SK-N-SH treated with all-trans-retinoic acid at 6 μM for 48 hours (cell line): ENCODE measurements around the gene ANKRD34A.

Experiments
- ARNTL ChIP-seq: fragments of 450-650 bp; formaldehyde crosslinking; IDR thresholded peaks from 2 replicates; pipeline ENCODE4 v1.5.0; 2020; ENCODE audit warnings: low read depth, mild to moderate bottlenecking, moderate library complexity, borderline replicate concordance
- BACH2 ChIP-seq: fragments of 250-450 bp; sonication (Bioruptor Pico); IDR thresholded peaks from 2 replicates; pipeline ENCODE4 v1.9.0; 2021; ENCODE audit warnings: mild to moderate bottlenecking, borderline replicate concordance
- ESRRG ChIP-seq: fragments of 250-450 bp; sonication (Bioruptor Pico); IDR thresholded peaks from 2 replicates; pipeline ENCODE4 v1.6.1; 2021; ENCODE audit warnings: mild to moderate bottlenecking
- GLIS3 ChIP-seq: fragments of 250-450 bp; sonication (Bioruptor Pico); IDR thresholded peaks from 2 replicates; pipeline ENCODE4 v1.5.0; 2020; ENCODE audit warnings: mild to moderate bottlenecking, moderate library complexity
- ISL1 ChIP-seq: fragments of 250-450 bp; sonication (Bioruptor Pico); IDR thresholded peaks from 2 replicates; pipeline ENCODE4 v2.1.2; 2022; ENCODE audit warnings: mild to moderate bottlenecking, moderate library complexity
- RARB ChIP-seq: fragments of 250-450 bp; sonication (Bioruptor Pico); IDR thresholded peaks from 2 replicates; pipeline ENCODE4 v1.8.0; 2021; ENCODE audit warnings: mild to moderate bottlenecking, moderate library complexity
- ZC3H10 ChIP-seq: fragments of 250-450 bp; sonication (Bioruptor Pico); IDR thresholded peaks from 2 replicates; pipeline ENCODE4 v1.5.1; 2021; ENCODE audit warnings: mild to moderate bottlenecking, moderate library complexity
- ZFP3 ChIP-seq: fragments of 250-450 bp; sonication (Bioruptor Pico); IDR thresholded peaks from 2 replicates; pipeline ENCODE4 v1.5.0; 2020; ENCODE audit warnings: mild to moderate bottlenecking, moderate library complexity
- ZNF565 ChIP-seq: fragments of 450-650 bp; formaldehyde crosslinking; conservative IDR thresholded peaks from 2 replicates; pipeline ENCODE4 v1.5.0; 2020; ENCODE audit warnings: low read depth, mild to moderate bottlenecking, moderate library complexity
- TF ChIP-seq, protein P1 (sequence below): fragments of 250-450 bp; sonication (Bioruptor Pico); IDR thresholded peaks from 2 replicates; pipeline ENCODE4 v1.5.1; 2020; ENCODE audit warnings: low read depth, mild to moderate bottlenecking, moderate library complexity

DNA sequence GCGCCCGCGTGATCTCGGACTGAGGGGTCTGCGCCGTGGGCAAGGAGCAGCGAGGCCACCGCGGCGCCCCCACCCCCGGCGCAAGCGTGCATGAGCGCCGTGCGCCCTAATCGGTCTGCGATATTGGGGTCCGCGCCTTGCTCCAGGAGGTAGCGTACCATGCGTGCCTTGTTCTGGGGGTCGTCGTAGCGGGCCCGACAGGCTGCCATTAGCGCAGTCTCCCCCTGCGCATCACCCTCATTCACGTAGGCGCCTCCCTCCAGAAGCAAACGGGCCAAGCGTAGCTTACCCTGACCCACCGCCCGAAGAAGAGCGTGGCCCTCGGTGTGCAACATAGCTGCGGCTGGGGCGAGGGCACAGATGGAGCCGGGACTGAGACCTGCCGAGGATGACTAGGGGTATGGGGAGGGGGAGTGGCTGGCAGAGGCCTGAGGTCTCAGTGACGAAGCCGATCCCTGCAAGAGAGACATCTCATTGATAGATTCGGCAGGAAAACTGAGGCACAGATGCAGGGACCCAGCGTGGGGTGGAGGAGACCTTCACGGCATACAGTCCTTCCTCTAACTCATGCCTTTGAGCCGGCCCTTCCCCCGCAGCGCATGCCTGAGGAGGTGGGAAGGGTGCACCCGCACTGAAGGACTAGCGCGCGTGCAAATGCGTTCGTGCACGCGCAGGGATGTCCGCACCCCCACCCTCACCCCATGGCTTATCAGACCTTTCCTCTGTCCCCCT lies 2.8 kb downstream of the ANKRD34A start:
- TF ChIP-seq ZNF565 (CRISPR knock-in tag) (no peak), ISL1 (CRISPR knock-in tag) (no peak), ARNTL (CRISPR knock-in tag) (no peak), RARB (no peak), ZC3H10 (CRISPR knock-in tag) (no peak), ZFP3 (CRISPR knock-in tag) (no peak), BACH2 (CRISPR knock-in tag) (no peak), GLIS3 (CRISPR knock-in tag) (no peak), ESRRG (CRISPR knock-in tag) (no peak)
- TF ChIP-seq, protein P1, sequence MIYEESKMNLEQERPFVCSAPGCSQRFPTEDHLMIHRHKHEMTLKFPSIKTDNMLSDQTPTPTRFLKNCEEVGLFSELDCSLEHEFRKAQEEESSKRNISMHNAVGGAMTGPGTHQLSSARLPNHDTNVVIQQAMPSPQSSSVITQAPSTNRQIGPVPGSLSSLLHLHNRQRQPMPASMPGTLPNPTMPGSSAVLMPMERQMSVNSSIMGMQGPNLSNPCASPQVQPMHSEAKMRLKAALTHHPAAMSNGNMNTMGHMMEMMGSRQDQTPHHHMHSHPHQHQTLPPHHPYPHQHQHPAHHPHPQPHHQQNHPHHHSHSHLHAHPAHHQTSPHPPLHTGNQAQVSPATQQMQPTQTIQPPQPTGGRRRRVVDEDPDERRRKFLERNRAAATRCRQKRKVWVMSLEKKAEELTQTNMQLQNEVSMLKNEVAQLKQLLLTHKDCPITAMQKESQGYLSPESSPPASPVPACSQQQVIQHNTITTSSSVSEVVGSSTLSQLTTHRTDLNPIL (CRISPR knock-in tag), result no peak
